HCT116 (cell line): Measurements from ENCODE around the gene APAF1. TPM values are rescaled to one million over a fixed set of nuclear protein-coding genes. Genes with fewer than 3 reads are reported as not detected.

ENCODE experiments used
- ATAC-seq: fragments of 200-7000 bp; cut with Tn5 transposase; 2 replicates; pipeline ENCODE4 v1.9.1; 2020; ENCODE audit warnings: mild to moderate bottlenecking, moderate library complexity
- BruUV-seq: library from RNA; stranded (reverse); fragments of 400-500 nt; replicated peaks from 2 replicates; lab custom pipeline; 2021; lab: Mats Ljungman, UMichigan
- CTCF ChIA-PET: fragments of 300-600 bp; sonication (Branson Sonifier 250); formaldehyde crosslinking; loops from one replicate; lab custom pipeline; 2021; ENCODE audit warnings: antibody characterized with exemption; lab: Charles Lee
- POLR2A ChIA-PET: fragments of 300-600, 350-600 bp; sonication (Branson Sonifier 250); formaldehyde crosslinking; loops from one replicate; lab custom pipeline; 2021; ENCODE audit warnings: antibody characterized with exemption; lab: Charles Lee
- RAD21 ChIA-PET, 2 experiments: fragments of 300-600 bp; sonication (Branson Sonifier 250); formaldehyde crosslinking; loops; one replicate each; lab custom pipeline; 2023; ENCODE audit warnings: low total read pairs in 2 of 2; ENCODE audit not compliant: uncharacterized antibody in 2 of 2, unreplicated experiment in 2 of 2, low non-redundant PET in 1 of 2; lab: Charles Lee
- DNase-seq: peaks from one replicate; pipeline ENCODE4 v3.0.0-alpha.2; 2010; ENCODE audit warnings: low read depth, low spot score
- H2AFZ ChIP-seq: fragments of 200-600 bp; shearing (Covaris generic), sonication (generic); 2 replicates; pipeline ENCODE4 v1.6.1; 2017; ENCODE audit warnings: low read depth, mixed run types, mixed read lengths, antibody characterized with exemption, low read length; ENCODE audit not compliant: poor library complexity, severe bottlenecking
- H3K27ac ChIP-seq: 2 replicates; pipeline ENCODE4 v1.5.1; 2012; ENCODE audit warnings: low read depth, low read length
- H3K27me3 ChIP-seq: fragments of 200-600 bp; sonication (generic); 2 replicates; pipeline ENCODE4 v1.6.1; 2016; ENCODE audit warnings: mixed run types, low read length, mixed read lengths; ENCODE audit not compliant: insufficient read depth
- H3K36me3 ChIP-seq, 2 experiments: fragments of 200-500 bp in 1 of 2; fragments of 200-600 bp in 1 of 2; sonication (Bioruptor generic) in 1 of 2; sonication (generic) in 1 of 2; 2 replicates each; pipeline versions ENCODE4 v1.5.1 to v1.6.1; 2014 to 2016; ENCODE audit warnings: low read length in 2 of 2, inconsistent platforms in 1 of 2, mixed read lengths in 1 of 2, mixed run types in 1 of 2; ENCODE audit not compliant: insufficient read depth in 2 of 2, control insufficient read depth in 1 of 2
- H3K4me1 ChIP-seq, 2 experiments: fragments of 200-600 bp in 1 of 2; sonication (generic) in 1 of 2; 2 replicates each; pipeline versions ENCODE4 v1.5.1 to v1.6.1; 2012 to 2017; ENCODE audit warnings: low read length in 2 of 2, inconsistent platforms in 1 of 2, mild to moderate bottlenecking in 1 of 2, mixed read lengths in 1 of 2, mixed run types in 1 of 2, moderate library complexity in 1 of 2; ENCODE audit not compliant: insufficient read depth in 2 of 2, control insufficient read depth in 1 of 2
- H3K4me2 ChIP-seq: fragments of 200-600 bp; sonication (generic); 2 replicates; pipeline ENCODE4 v1.6.1; 2017; ENCODE audit warnings: mixed run types, low read length, mixed read lengths
- H3K4me3 ChIP-seq, 2 experiments: fragments of 200-600 bp in 1 of 2; sonication (generic) in 1 of 2; replicated peaks in 1 of 2; 2 replicates each; pipeline ENCODE4 v1.5.1; 2011 to 2016; ENCODE audit warnings: low read length in 2 of 2, control low read depth in 1 of 2, low read depth in 1 of 2, mild to moderate bottlenecking in 1 of 2, mixed read lengths in 1 of 2, mixed run types in 1 of 2
- H3K79me2 ChIP-seq: fragments of 200-600 bp; sonication (generic); 2 replicates; pipeline ENCODE4 v1.6.1; 2017; ENCODE audit warnings: mild to moderate bottlenecking, mixed run types, low read length, moderate library complexity, mixed read lengths; ENCODE audit not compliant: insufficient read depth
- H3K9ac ChIP-seq: fragments of 200-600 bp; sonication (generic); 2 replicates; pipeline ENCODE4 v1.6.1; 2016; ENCODE audit warnings: low read length, mixed read lengths
- H3K9me2 ChIP-seq: fragments of 200-600 bp; sonication (generic), shearing (Covaris generic); 2 replicates; pipeline ENCODE4 v1.6.1; 2017; ENCODE audit warnings: mixed run types, mild to moderate bottlenecking, moderate library complexity; ENCODE audit not compliant: insufficient read depth
- H3K9me3 ChIP-seq, 2 experiments: fragments of 200-500 bp in 1 of 2; fragments of 200-600 bp in 1 of 2; sonication (Bioruptor generic) in 1 of 2; sonication (generic) in 1 of 2; 2 replicates each; pipeline ENCODE4 v1.6.1; 2014 to 2017; ENCODE audit warnings: low read length in 2 of 2, mixed read lengths in 2 of 2, inconsistent platforms in 1 of 2, low read depth in 1 of 2, mild to moderate bottlenecking in 1 of 2, mixed run types in 1 of 2, moderate library complexity in 1 of 2; ENCODE audit not compliant: control insufficient read depth in 1 of 2, insufficient read depth in 1 of 2
- H4K20me1 ChIP-seq: fragments of 200-600 bp; sonication (generic), shearing (Covaris generic); 2 replicates; pipeline ENCODE4 v1.6.1; 2017; ENCODE audit warnings: mixed run types, mild to moderate bottlenecking, moderate library complexity; ENCODE audit not compliant: insufficient read depth
- CBX3 ChIP-seq: IDR thresholded peaks from 2 replicates; pipeline ENCODE4 v1.6.1; 2012; ENCODE audit warnings: low read depth
- CEBPB ChIP-seq: IDR thresholded peaks from 2 replicates; pipeline ENCODE4 v1.6.1; 2012; ENCODE audit warnings: low read depth
- EZH2 ChIP-seq: fragments of 200-600 bp; sonication (generic); IDR thresholded peaks from 2 replicates; pipeline ENCODE4 v1.6.1; 2017; ENCODE audit warnings: antibody characterized with exemption, mixed run types
- EZH2phosphoT487 ChIP-seq: fragments of 200-600 bp; IDR thresholded peaks from 2 replicates; pipeline ENCODE4 v1.6.1; 2018; ENCODE audit warnings: antibody characterized with exemption, borderline replicate concordance
- SIN3A ChIP-seq: IDR thresholded peaks from 2 replicates; pipeline ENCODE4 v1.6.1; 2012; ENCODE audit warnings: low read depth
- TCF7L2 ChIP-seq: IDR thresholded peaks from 2 replicates; pipeline ENCODE4 v1.7.0; 2011; ENCODE audit warnings: borderline replicate concordance, inconsistent platforms; ENCODE audit not compliant: insufficient read depth, insufficient read length; ENCODE audit errors: extremely low read depth
- ZFX ChIP-seq: fragments of 450-650 bp; IDR thresholded peaks from 2 replicates; pipeline ENCODE4 v1.6.1; 2017
- ZNF274 ChIP-seq: fragments of 200-500 bp; sonication (Bioruptor generic); IDR thresholded peaks from 2 replicates; pipeline ENCODE4 v1.6.1; 2014; ENCODE audit warnings: mild to moderate bottlenecking, low read depth, low read length, inconsistent platforms
- intact Hi-C: fragments of 100-400 bp; cut with micrococcal nuclease; formaldehyde crosslinking; loops from 2 replicates; pipeline ENCODE4 v1.10.0; 2022
- total RNA-seq: library from RNA; stranded (reverse); gene quantifications from one replicate; pipeline ENCODE4 v1.2.1, GENCODE V29; 2021; ENCODE audit not compliant: unreplicated experiment
- TF ChIP-seq, protein P1 (sequence below): IDR thresholded peaks from 2 replicates; pipeline ENCODE4 v1.6.1; 2012; ENCODE audit warnings: low read depth
- TF ChIP-seq, protein P2 (sequence below): IDR thresholded peaks from 2 replicates; pipeline ENCODE4 v1.6.1; 2012

Gene APAF1
- total RNA-seq, 1 experiment from 2014 or later: 13.9 TPM

GRCh38 chr12:98744680-98745079, 99.6 kb downstream of the APAF1 start (continued):
- TF ChIP-seq, protein P1, sequence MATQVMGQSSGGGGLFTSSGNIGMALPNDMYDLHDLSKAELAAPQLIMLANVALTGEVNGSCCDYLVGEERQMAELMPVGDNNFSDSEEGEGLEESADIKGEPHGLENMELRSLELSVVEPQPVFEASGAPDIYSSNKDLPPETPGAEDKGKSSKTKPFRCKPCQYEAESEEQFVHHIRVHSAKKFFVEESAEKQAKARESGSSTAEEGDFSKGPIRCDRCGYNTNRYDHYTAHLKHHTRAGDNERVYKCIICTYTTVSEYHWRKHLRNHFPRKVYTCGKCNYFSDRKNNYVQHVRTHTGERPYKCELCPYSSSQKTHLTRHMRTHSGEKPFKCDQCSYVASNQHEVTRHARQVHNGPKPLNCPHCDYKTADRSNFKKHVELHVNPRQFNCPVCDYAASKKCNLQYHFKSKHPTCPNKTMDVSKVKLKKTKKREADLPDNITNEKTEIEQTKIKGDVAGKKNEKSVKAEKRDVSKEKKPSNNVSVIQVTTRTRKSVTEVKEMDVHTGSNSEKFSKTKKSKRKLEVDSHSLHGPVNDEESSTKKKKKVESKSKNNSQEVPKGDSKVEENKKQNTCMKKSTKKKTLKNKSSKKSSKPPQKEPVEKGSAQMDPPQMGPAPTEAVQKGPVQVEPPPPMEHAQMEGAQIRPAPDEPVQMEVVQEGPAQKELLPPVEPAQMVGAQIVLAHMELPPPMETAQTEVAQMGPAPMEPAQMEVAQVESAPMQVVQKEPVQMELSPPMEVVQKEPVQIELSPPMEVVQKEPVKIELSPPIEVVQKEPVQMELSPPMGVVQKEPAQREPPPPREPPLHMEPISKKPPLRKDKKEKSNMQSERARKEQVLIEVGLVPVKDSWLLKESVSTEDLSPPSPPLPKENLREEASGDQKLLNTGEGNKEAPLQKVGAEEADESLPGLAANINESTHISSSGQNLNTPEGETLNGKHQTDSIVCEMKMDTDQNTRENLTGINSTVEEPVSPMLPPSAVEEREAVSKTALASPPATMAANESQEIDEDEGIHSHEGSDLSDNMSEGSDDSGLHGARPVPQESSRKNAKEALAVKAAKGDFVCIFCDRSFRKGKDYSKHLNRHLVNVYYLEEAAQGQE: no peak
- no peak for TF ChIP-seq ZNF274

DNA sequence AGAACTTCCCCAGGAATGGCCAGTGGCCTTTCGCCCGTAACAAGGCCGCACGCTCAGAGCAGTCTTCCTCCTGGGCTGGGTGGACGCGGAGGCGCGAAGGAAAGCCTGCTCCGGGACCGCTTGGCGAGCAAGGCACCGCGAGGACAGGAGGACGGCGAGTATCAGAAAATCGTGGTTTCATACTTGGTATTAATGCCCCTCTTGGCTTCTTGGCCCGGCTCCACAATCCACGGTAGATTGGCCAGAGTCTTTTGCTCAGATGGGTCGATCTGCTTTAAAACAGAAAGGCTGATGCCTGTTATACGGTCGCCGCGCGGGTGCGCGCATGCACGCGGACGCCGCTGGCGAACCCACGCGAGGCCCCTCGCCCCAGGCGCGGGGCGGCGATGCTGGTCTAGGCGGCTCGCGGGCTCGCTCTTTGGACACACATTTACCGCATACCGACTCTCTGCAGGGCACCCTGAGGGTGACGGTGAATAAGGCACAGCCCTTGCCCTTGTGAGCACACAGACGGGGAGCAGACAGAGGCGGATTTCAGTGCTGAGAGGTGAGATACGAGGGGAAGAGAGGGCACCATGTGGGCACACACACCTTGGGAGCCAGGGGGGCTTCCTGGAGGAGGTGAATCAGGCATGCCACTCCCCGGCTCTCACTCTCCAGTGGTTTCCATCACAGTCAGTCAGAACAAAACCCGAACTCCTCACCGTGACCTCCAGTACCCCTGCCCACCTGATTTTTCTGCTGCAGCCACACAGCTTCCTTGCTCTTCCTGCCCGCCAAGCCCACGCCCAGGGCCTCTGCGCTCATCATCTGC, 100.7 kb downstream of the APAF1 start:
- peaks cover 22% of the 10 kb centered on the region; the same call in 1 of the 2 replicates for H3K27me3 ChIP-seq
- CTCF ChIA-PET: no interaction called here
- H3K4me3 ChIP-seq: no peak overlapping the region
- H4K20me1 ChIP-seq: no peaks in the 10 kb centered on the region
- TF ChIP-seq, protein P2, sequence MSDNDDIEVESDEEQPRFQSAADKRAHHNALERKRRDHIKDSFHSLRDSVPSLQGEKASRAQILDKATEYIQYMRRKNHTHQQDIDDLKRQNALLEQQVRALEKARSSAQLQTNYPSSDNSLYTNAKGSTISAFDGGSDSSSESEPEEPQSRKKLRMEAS: no peak
- TF ChIP-seq TCF7L2: no peak
- TF ChIP-seq EZH2phosphoT487: no peak
- TF ChIP-seq CEBPB: no peak
- TF ChIP-seq EZH2: no peak
- no peak for TF ChIP-seq ZFX
- TF ChIP-seq SIN3A: no peak
- TF ChIP-seq CBX3: no peak
- TF ChIP-seq, all 23 proteins: peak for 0
- H3K27ac ChIP-seq: no peak overlapping the region
- H2AFZ ChIP-seq: no peak overlapping the region
- H3K79me2 ChIP-seq: no peaks in the 10 kb centered on the region
- H3K9ac ChIP-seq: no peak overlapping the region
- ChIA-PET POLR2A (no interaction called here), RAD21 (no interaction called here)
- no peaks in the 10 kb centered on the region for H3K4me1 ChIP-seq
- intact Hi-C loops: no loop called here
- no peak overlapping the region for H3K4me2 ChIP-seq
- no peaks in the 10 kb centered on the region for H3K36me3 ChIP-seq
- DNase-seq (no peak), ATAC-seq (no peak)
- no peaks in the 10 kb centered on the region for H3K9me2 ChIP-seq
- BruUV-seq: no TSS peak
- no peaks in the 10 kb centered on the region for H3K9me3 ChIP-seq
